GM03348 (cell line): ENCODE results near the gene FRMD1.

Experiments used
- DNase-seq: peaks from one replicate; pipeline ENCODE4 v3.0.0; 2012; ENCODE audit warnings: low spot score

The FRMD1 gene

DNA sequence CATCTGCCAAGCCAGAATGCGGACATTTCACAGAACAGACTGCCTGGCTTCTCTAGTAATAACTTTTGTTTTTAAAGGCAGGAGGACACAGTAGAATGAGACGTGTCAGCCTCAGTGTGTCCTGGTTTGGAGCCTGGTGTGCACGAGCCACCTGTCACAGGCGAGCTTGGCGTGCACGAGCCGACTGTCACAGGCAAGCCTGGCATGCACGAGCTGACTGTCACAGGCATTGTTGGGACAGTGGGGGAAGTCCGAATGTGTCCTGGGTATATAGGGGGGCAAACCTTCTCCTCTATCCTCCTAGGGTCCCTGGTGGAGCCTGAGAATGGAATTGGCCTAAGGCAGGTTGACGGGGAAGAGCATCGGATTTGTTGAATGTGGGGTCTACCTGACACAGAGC is 74.1 kb downstream of the FRMD1 start:
- DNase-seq = no peak

GRCh38 chr6:168004023-168004422 is 75.0 kb downstream of the FRMD1 start:
- DNase-seq = no peak
